SK-N-SH treated with all-trans-retinoic acid at 6 μM for 48 hours (cell line): ENCODE results near the gene TAS2R41.

Experiments used
- ARNTL ChIP-seq: fragments of 450-650 bp; formaldehyde crosslinking; IDR thresholded peaks from 2 replicates; pipeline ENCODE4 v1.5.0; 2020; ENCODE audit warnings: low read depth, mild to moderate bottlenecking, moderate library complexity, borderline replicate concordance
- ZFP3 ChIP-seq: fragments of 250-450 bp; sonication (Bioruptor Pico); IDR thresholded peaks from 2 replicates; pipeline ENCODE4 v1.5.0; 2020; ENCODE audit warnings: mild to moderate bottlenecking, moderate library complexity
- ZNF565 ChIP-seq: fragments of 450-650 bp; formaldehyde crosslinking; conservative IDR thresholded peaks from 2 replicates; pipeline ENCODE4 v1.5.0; 2020; ENCODE audit warnings: low read depth, mild to moderate bottlenecking, moderate library complexity
- TF ChIP-seq, protein P1 (sequence below): fragments of 250-450 bp; sonication (Bioruptor Pico); IDR thresholded peaks from 2 replicates; pipeline ENCODE4 v1.8.0; 2020; ENCODE audit warnings: mild to moderate bottlenecking, moderate library complexity, borderline replicate concordance
- TF ChIP-seq, protein P2 (sequence below): fragments of 250-450 bp; sonication (Bioruptor Pico); IDR thresholded peaks from 2 replicates; pipeline ENCODE4 v1.5.1; 2020; ENCODE audit warnings: low read depth, mild to moderate bottlenecking, moderate library complexity

DNA sequence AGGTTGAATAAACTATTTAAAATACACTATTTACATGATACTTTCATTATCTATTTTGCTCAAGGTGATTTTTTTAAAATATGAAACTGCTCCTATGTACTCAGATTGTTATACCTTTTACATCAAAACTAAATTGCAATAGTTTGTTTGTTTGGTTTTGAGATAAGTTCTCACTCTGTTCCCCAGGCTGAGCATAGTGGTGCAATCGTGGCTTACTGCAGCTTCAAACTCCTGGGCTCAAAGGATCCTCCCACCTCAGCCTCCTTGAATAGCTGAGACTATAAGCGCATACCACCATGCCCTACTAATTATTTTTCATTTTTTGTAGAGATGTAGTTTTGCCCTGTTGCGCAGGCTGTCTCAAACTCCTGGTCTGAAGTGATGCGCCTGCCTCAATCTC is 21.7 kb upstream of the TAS2R41 start:
- TF ChIP-seq, protein P1, sequence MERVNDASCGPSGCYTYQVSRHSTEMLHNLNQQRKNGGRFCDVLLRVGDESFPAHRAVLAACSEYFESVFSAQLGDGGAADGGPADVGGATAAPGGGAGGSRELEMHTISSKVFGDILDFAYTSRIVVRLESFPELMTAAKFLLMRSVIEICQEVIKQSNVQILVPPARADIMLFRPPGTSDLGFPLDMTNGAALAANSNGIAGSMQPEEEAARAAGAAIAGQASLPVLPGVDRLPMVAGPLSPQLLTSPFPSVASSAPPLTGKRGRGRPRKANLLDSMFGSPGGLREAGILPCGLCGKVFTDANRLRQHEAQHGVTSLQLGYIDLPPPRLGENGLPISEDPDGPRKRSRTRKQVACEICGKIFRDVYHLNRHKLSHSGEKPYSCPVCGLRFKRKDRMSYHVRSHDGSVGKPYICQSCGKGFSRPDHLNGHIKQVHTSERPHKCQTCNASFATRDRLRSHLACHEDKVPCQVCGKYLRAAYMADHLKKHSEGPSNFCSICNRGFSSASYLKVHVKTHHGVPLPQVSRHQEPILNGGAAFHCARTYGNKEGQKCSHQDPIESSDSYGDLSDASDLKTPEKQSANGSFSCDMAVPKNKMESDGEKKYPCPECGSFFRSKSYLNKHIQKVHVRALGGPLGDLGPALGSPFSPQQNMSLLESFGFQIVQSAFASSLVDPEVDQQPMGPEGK (CRISPR knock-in tag) = no peak
- TF ChIP-seq ZNF565 (CRISPR knock-in tag) (no peak), ZFP3 (CRISPR knock-in tag) (no peak), ARNTL (CRISPR knock-in tag) (no peak)
- TF ChIP-seq, protein P2, sequence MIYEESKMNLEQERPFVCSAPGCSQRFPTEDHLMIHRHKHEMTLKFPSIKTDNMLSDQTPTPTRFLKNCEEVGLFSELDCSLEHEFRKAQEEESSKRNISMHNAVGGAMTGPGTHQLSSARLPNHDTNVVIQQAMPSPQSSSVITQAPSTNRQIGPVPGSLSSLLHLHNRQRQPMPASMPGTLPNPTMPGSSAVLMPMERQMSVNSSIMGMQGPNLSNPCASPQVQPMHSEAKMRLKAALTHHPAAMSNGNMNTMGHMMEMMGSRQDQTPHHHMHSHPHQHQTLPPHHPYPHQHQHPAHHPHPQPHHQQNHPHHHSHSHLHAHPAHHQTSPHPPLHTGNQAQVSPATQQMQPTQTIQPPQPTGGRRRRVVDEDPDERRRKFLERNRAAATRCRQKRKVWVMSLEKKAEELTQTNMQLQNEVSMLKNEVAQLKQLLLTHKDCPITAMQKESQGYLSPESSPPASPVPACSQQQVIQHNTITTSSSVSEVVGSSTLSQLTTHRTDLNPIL = no peak
